ENCODE measurements around the gene NNT. TPM values are rescaled to one million over a fixed set of nuclear protein-coding genes. Genes with fewer than 3 reads are reported as not detected.
"Not testable (repeated sequence)": the region's sequence is repeated elsewhere in the genome, so short reads cannot be mapped to it uniquely, and the experiment has no call there.

The NNT gene
- 100 to 1,000 TPM; 103 to 115 TPM for total RNA-seq

DNA sequence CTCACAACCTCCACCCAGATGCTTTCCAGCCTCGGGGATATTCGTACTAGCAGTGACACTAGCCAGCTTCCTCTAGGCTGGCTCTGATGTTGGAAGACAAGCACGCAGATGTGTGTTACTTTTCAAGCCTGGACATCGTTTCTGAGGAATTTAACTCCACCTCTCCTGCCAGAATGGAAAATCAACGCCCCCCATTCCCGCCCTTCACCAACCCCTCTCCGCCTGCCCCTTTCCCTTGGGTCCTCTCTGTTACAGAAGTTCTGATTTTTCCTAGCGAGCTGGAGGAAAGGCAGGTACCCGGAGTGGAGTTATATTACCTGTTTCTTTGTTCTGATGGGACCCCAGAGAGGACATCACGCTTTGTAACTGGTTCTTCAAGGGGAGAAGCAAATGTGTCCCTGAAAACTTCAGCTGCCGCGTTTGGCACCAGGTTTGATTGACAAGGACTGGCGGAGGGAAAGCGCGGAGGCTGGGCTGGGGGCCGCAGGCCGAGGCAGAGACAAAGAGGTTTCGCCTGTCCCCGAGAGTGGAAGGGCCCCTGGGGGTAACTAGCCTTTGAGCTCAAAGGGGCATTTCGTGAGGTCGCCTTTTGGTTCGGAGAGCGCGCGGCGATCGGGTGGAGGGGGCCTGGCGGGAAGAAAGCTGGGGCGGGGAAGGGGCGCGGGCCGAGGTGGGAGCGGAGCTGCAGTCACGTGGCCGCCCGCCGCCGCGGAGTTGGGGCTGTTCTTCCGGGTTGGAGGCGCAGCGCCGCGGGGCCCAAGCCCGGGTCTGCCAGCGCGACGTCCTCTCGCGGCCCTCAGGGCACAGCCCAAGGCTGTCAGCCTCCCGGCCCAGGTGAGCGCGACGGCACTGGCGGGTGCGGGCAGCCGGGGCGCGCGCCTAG lies at the start of gene NNT:
NNT (plus strand) TSS at position 720 of the 883 bp plus-strand sequence. CDS start 6,016 bp downstream, outside the sequence.
- ATAC-seq (peak; percentile 91), DNase-seq (peak; percentile 86)
- Mint-ChIP-seq H3K27ac (peak within 1 kb of the TSS; percentile 86), H3K27me3 (no peaks in the 10 kb centered on the region), H3K4me1 (peaks cover 40% of the 10 kb centered on the region), H3K36me3 (peaks cover 29% of the 10 kb centered on the region), H3K4me3 (peak within 1 kb of the TSS; percentile 94), H3K9me3 (ENCODE audit: low read depth) (peaks cover 2% of the 10 kb centered on the region)
- CTCF ChIA-PET: interaction anchor here (0.9 to 2.0 kb wide), 4 partner anchors 11 to 87 kb away, joined by 3 to 10 read pairs (median 4); partner anchors contain the start of gene C5orf34

DNA sequence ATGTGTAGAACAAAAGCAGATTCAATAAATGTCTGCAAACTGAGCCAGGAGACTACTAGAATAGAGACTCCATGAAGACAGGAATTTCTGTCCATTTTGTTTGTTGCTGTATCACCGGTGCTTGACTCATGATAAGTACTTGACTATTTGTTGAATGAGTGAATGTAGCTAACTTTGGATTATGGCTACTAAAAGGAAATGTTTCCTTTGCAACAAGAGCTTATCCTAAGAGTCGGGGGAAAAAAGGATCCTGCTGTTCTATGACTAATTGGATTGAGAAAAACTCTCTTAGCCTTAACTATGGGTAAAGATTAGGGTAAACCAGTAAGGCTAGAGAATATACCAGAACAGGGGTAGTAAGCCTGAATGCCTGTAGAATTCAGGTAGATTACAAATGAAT lies 49.6 kb upstream of the NNT start:
- ATAC-seq (no peak), DNase-seq (no peak)
- Mint-ChIP-seq H3K27me3 (no peaks in the 10 kb centered on the region), H3K9me3 (ENCODE audit: low read depth) (no peaks in the 10 kb centered on the region), H3K36me3 (peaks cover 10% of the 10 kb centered on the region), H3K4me3 (no peak overlapping the region), H3K27ac (no peak overlapping the region), H3K4me1 (peaks cover 15% of the 10 kb centered on the region)
- CTCF ChIA-PET: interaction anchor here (1.2 kb wide), 1 partner anchor 56 kb away, joined by 3 read pairs; no protein-coding TSS in a partner anchor

DNA sequence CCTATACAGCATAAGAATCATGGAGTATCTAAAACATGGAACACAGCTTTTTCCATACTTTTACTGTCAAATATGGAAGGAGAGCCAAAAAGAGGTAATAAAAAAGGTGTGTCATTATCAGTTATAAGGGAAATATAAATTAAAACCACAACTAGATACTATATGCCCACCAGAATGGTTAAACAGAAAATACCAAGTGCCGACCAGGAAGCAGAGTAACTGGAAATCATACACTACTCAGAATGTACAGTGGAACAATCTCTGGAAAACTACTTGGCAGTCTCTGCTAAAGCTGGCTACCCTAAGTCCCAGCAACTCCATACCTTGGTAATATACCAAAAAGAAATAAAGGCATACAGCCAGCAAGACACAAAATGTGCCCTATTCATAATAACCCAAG lies 48.5 kb upstream of the NNT start:
- Mint-ChIP-seq H3K27me3 (peaks cover 1% of the 10 kb centered on the region), H3K36me3 (peaks cover 6% of the 10 kb centered on the region), H3K9me3 (ENCODE audit: low read depth) (no peaks in the 10 kb centered on the region), H3K4me3 (peak overlapping the region; percentile 77), H3K4me1 (peaks cover 19% of the 10 kb centered on the region), H3K27ac (no peak overlapping the region)
- CTCF ChIA-PET: interaction anchor here (0.9 to 2.8 kb wide), 4 partner anchors 12 to 433 kb away, joined by 3 to 11 read pairs (median 4); partner anchors contain the start of genes TMEM267 and ZNF131
- no peak for ATAC-seq
- DNase-seq: no peak

DNA sequence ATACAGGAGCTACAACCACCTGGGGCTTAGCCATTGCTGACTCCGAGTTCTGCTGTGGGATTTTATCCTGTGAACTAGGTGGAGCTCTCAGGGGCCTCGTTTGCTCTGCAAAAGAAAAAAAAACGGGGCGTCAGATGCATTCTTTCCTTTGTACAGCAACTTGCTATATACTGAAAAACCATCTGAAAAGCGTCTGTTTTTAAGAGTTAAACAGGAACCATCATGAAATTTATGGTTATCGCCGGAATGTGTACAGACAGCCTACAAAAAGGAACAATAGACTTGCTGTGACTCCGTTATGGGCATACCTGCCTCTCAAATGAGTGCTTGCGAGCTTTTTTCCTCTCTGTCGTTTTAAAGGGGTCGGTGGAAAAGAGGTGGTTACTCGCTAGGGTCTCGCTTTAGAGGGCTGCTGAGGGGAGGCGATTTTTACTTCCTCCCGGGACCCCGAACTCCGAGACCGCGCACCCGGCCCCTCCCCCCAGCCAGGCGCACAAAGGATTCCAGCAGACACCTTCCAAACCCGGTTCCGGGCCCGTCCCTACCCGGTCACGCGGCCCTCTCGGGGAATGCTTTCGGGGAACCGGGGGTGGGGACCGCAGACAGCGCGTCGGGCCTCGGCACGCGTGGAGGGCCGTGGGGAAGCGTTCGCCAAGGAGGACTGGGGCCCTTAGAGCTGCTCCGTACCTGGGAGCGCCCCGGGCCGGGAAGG lies 46.9 kb upstream of the NNT start:
- peaks cover 7% of the 10 kb centered on the region for H3K27me3 Mint-ChIP-seq

DNA sequence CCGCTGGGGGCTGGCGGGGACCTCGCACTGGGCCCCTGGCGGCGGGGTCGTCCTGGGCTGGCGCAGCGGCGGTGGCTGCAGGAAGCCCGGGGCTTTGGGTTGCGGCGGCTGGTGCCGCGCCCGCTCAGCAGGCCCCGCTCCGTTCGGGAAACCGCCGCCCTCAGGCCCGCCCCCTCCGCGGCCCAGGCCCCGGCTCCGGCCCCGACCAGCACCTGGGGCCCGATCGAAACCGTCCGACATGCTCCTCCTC lies 46.4 kb upstream of the NNT start:
- not testable (repeated sequence) for H3K27me3 Mint-ChIP-seq; H3K36me3 Mint-ChIP-seq; H3K27ac Mint-ChIP-seq; DNase-seq; ATAC-seq; H3K9me3 Mint-ChIP-seq (ENCODE audit: low read depth)
- peaks cover 15% of the 10 kb centered on the region for H3K4me1 Mint-ChIP-seq
- CTCF ChIA-PET: interaction anchor here (0.6 to 2.8 kb wide), 4 partner anchors 9 to 361 kb away, joined by 3 to 11 read pairs (median 3); partner anchors contain the start of gene TMEM267
- H3K4me3 Mint-ChIP-seq: peak overlapping the region; percentile 77

More for the DNA sequence above, 46.9 kb upstream of the NNT start:
- H3K27ac Mint-ChIP-seq: peak overlapping the region; percentile 91
- peak overlapping the region; percentile 77 for H3K4me3 Mint-ChIP-seq
- peaks cover 16% of the 10 kb centered on the region for H3K4me1 Mint-ChIP-seq
- H3K36me3 Mint-ChIP-seq: peaks cover 2% of the 10 kb centered on the region
- ATAC-seq: no peak
- DNase-seq: peak; percentile 60
- CTCF ChIA-PET: interaction anchor here (0.6 to 2.8 kb wide), 6 partner anchors 8 to 361 kb away, joined by 3 to 11 read pairs (median 3); partner anchors contain the start of genes NNT and TMEM267
- H3K9me3 Mint-ChIP-seq (ENCODE audit: low read depth): no peaks in the 10 kb centered on the region

DNA sequence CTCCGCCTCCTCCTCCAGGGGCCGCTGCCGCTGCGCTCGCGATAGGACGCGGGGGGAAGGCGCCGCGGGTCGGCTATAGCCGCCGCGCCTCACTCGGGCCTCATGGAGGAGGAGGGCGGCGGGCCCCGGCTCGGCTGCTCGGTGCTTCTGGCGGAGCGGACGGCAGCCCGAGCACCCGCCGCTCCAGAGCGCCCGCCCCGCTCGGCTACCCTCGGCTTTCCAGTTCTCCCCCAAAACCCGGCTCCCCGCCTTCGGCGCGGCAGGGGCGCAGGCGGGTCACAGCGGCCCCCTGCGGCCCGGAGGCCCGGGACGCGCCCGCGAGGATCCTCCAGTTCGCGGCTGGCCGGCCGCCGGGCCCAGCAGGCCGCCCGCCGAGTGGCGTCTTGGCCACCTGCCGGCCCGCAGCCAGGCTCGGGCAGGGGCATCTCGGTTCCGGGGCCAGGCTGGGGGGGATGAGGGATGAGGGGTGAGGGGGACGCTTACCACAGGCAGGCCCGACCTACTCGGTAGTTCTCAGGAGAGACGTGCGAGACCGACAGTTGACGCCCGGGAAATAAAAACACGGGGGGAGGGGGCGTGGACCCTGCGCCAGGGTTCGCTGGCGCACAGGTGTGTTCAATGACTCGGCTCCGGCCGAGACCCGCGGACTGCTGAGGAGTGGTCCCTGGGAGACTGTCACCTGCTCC lies 46.0 kb upstream of the NNT start, which contains the start of gene PAIP1:
PAIP1 (minus strand) TSS at position 221 of the 686 bp plus-strand sequence. CDS start 231 bp downstream, outside the sequence.
- peak; percentile 90 for DNase-seq
- CTCF ChIA-PET: interaction anchor here (0.6 to 2.8 kb wide), 5 partner anchors 9 to 362 kb away, joined by 3 to 11 read pairs (median 3); partner anchors contain the start of gene TMEM267
- Mint-ChIP-seq H3K36me3 (peaks cover 1% of the 10 kb centered on the region), H3K4me1 (peaks cover 15% of the 10 kb centered on the region), H3K27me3 (peaks cover 9% of the 10 kb centered on the region), H3K9me3 (ENCODE audit: low read depth) (no peaks in the 10 kb centered on the region), H3K4me3 (peak within 1 kb of the TSS; percentile 77), H3K27ac (peak within 1 kb of the TSS; percentile 91)
- ATAC-seq: peak; percentile 91

DNA sequence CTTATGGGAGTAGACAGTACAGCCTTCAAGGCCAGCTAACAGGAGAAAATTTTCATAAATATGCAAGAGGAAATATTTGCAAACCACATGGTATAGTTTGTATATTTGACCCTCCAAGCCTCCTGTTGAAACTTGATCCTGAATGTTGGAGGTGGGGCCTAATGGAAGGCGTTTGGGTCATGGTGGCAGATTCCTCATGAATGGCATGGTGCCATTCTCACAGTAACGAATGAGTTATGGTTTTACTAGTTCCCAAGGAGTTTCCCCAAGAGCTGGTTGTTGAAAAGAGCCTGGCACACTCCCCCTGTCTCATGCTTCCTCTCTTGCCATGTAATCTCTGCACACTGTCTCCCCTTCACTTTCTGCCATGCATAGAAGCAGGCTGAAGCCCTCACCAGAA lies 42.9 kb upstream of the NNT start:
- ATAC-seq: no peak
- H3K4me3 Mint-ChIP-seq: no peak overlapping the region
- H3K4me1 Mint-ChIP-seq: peaks cover 13% of the 10 kb centered on the region
- no peaks in the 10 kb centered on the region for H3K9me3 Mint-ChIP-seq (ENCODE audit: low read depth)
- peaks cover 11% of the 10 kb centered on the region for H3K27me3 Mint-ChIP-seq
- CTCF ChIA-PET: interaction anchor here (1.0 kb wide), 1 partner anchor 76 kb away, joined by 4 read pairs; the partner anchor contains the start of gene TMEM267
- no peak for DNase-seq
- H3K27ac Mint-ChIP-seq: no peak overlapping the region
- no peaks in the 10 kb centered on the region for H3K36me3 Mint-ChIP-seq

DNA sequence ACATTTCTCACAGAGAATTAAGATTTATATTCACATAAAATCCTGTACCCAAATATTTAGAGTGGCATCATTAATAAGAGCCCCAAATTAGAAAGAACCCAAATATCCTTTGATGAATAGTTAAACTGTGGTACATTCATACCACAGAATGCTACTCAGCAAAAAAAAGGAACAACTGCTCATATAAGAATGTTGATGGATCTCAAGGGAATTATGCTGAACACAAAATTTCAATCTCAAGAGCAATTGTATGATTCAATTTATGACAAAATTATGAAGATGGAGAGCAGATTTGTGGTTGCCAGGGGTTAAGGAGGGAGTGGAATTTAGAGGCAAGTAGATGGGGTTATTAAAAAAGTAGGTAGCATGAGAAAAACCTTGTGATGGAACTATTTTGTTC lies 41.6 kb upstream of the NNT start:
- Mint-ChIP-seq H3K27me3 (peaks cover 11% of the 10 kb centered on the region), H3K4me1 (peaks cover 10% of the 10 kb centered on the region), H3K9me3 (ENCODE audit: low read depth) (no peaks in the 10 kb centered on the region), H3K36me3 (no peaks in the 10 kb centered on the region), H3K27ac (no peak overlapping the region), H3K4me3 (no peak overlapping the region)
- no peak for DNase-seq
- ATAC-seq: no peak
- CTCF ChIA-PET: interaction anchor here (1.0 kb wide), 1 partner anchor 77 kb away, joined by 4 read pairs; the partner anchor contains the start of gene TMEM267

DNA sequence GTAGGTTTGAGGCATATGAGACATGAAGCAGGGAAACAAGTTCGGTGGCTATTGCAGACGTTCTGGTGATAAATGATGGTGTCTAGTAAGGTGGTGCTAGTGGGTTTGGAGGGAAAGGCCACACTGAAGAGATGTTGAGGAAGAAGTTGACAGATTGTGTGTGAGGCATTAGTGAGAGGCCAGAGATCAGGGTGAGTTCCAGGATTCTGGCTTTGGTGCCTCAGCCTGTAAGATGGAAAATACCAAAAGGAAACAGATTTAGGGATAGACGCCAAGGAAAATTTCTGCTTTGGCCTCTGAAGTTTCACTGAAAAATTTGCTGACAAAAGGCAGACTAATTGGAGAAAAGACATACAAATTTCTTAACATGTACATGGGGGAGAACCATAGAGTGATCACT lies 39.7 kb upstream of the NNT start:
- DNase-seq (no peak), ATAC-seq (no peak)
- no peak overlapping the region for H3K27ac Mint-ChIP-seq
- H3K4me1 Mint-ChIP-seq: peaks cover 5% of the 10 kb centered on the region
- H3K36me3 Mint-ChIP-seq: no peaks in the 10 kb centered on the region
- CTCF ChIA-PET: no interaction called here
- H3K27me3 Mint-ChIP-seq: peaks cover 11% of the 10 kb centered on the region
- H3K4me3 Mint-ChIP-seq: no peak overlapping the region
- no peaks in the 10 kb centered on the region for H3K9me3 Mint-ChIP-seq (ENCODE audit: low read depth)

DNA sequence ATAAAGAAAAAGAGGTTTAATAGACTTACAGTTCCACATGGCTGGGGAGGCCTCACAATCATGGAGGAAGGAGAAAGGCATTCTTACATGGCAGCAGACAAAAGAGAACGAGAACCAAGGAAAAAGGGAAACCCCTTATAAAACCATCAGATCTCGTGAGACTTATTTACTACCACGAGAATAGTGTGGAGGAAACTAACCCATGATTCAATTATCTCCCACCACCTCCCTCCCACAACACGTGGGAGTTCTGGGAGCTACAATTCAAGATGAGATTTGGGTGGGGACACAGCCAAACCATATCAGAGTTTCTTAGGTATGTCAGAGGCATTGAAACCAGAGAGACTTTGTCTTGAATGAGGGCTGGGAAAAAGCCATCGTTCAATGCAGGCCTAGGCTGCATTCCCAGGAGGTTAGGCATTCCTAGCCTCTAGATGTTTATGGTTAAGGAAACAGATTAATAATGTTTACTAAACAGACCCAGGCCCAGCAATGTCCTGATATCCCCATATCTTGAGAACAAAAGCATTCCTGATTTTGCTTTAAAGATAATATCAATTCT lies 38.6 kb upstream of the NNT start:
- Mint-ChIP-seq H3K4me1 (no peaks in the 10 kb centered on the region), H3K27me3 (peaks cover 11% of the 10 kb centered on the region), H3K4me3 (no peak overlapping the region), H3K36me3 (no peaks in the 10 kb centered on the region), H3K27ac (no peak overlapping the region), H3K9me3 (ENCODE audit: low read depth) (no peaks in the 10 kb centered on the region)
- CTCF ChIA-PET: no interaction called here
- DNase-seq (no peak), ATAC-seq (no peak)

DNA sequence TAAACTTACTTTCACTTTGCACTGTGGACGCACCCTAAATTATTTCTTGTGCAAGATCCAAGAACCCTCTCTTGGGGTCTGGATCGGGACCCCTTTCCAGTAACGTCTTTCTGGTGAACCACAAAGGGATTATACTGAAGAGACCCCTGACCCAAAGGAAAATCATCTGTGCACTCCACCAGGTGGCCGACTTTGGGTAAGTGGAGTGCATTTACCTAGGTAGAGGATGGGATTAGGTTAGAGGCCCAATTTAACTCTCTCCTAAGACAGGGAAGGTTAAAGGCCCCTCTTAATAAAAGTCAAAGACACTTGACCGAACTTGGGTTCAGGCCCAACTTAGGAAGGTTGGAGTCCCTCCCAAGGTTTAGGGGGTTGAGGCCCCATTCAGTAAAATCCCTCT lies 37.9 kb upstream of the NNT start:
- Mint-ChIP-seq H3K27ac (no peak overlapping the region), H3K27me3 (peaks cover 7% of the 10 kb centered on the region), H3K4me3 (no peak overlapping the region), H3K36me3 (no peaks in the 10 kb centered on the region), H3K4me1 (no peaks in the 10 kb centered on the region), H3K9me3 (ENCODE audit: low read depth) (no peaks in the 10 kb centered on the region)
- DNase-seq (no peak), ATAC-seq (no peak)
- CTCF ChIA-PET: no interaction called here

DNA sequence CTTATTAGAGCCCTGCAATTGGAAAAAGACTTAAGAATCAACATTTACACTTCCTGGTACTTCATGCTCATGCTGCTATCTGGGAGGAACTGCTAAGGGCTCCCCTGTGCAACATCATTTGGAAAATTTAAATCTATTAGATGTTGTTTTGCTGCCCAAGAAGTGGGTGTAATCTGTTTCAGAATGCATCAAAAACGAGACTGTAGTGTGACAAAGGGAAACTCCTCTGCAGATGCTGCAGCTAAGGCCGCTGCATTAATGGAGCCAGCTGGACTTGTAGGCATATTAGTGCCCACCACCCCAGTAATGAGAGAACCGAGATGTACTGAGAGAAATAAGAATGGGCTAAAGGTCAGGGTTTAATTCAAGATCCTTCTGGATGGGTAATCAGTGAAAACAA lies 35.0 kb upstream of the NNT start:
- no peak overlapping the region for H3K27ac Mint-ChIP-seq
- CTCF ChIA-PET: no interaction called here
- H3K4me3 Mint-ChIP-seq: no peak overlapping the region
- peaks cover 2% of the 10 kb centered on the region for H3K36me3 Mint-ChIP-seq
- H3K4me1 Mint-ChIP-seq: no peaks in the 10 kb centered on the region
- H3K27me3 Mint-ChIP-seq: no peaks in the 10 kb centered on the region
- H3K9me3 Mint-ChIP-seq (ENCODE audit: low read depth): no peaks in the 10 kb centered on the region
- no peak for DNase-seq
- ATAC-seq: no peak

All from activated CD8-positive, alpha-beta memory T cell treated with anti-CD3 and anti-CD28 coated beads, Interleukin-2, amount 10 ng/mL, durations not matched to agents 7 days and 5 days (primary cell).